Measurements from ENCODE around the gene MYOM1.

DNA sequence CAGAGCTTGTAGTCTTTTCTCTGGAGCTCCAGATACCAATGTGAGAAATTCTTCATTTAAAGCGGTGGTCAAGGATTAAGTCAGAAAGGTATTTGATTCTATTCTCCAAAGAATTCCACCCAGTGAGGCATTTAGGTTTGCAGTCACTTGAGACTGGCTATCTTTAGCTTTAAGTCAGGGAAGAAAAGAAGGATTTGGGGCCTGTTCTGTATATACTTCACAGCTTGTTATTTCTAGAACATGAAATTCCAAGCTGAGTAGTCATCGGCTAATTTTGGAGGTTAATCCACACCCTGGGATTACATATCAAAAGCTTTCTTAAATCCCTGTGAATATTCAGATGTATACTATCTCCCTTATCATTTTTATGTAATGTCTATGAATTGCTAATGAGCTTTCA lies 39.4 kb downstream of the MYOM1 start:
- TF ChIP-seq, protein P1, sequence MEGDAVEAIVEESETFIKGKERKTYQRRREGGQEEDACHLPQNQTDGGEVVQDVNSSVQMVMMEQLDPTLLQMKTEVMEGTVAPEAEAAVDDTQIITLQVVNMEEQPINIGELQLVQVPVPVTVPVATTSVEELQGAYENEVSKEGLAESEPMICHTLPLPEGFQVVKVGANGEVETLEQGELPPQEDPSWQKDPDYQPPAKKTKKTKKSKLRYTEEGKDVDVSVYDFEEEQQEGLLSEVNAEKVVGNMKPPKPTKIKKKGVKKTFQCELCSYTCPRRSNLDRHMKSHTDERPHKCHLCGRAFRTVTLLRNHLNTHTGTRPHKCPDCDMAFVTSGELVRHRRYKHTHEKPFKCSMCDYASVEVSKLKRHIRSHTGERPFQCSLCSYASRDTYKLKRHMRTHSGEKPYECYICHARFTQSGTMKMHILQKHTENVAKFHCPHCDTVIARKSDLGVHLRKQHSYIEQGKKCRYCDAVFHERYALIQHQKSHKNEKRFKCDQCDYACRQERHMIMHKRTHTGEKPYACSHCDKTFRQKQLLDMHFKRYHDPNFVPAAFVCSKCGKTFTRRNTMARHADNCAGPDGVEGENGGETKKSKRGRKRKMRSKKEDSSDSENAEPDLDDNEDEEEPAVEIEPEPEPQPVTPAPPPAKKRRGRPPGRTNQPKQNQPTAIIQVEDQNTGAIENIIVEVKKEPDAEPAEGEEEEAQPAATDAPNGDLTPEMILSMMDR (IDR thresholded peaks at IDR 0.05; ENCODE audit: low read length), result no peak
- TF ChIP-seq EZH2phosphoT487 (IDR thresholded peaks at IDR 0.05; ENCODE audit: low read length), result no peak
- no peak for TF ChIP-seq EZH2 (optimal IDR thresholded peaks at IDR 0.05; ENCODE audit: low read depth, low read length)

Data from MM.1S (cell line).